Fibroblast of skin of right quadriceps (primary cell): ENCODE results near the gene KRT20.
"Not testable (repeated sequence)": the region's sequence is repeated elsewhere in the genome, so short reads cannot be mapped to it uniquely, and the experiment has no call there.

Experiments
- DNase-seq: peaks from one replicate; pipeline ENCODE4 v3.0.0-alpha.2; 2013

The KRT20 gene

DNA sequence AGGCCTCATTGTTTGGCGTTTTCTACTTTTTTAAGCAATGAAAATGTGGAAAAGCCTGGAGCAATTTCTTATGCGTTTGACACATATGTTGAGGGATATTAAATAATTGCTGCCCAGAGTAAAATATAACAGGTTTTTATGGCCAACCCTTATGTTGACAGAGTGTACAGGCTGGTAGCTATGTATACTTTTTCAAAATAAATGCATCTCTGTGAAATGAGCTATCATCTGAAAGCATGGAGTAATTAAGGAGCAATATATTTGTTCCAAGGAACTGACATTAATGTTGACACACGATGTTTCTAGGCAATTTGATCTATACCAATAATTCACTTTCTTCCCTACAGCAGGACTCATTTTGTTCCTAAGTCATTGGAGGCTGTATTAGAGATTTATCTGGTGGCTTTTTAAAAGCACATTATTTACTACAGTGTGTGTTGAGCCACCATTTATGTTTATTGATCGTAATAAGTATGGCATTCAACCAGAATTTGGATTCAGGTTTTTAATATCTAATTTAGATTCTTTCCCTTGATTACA is 11.9 kb upstream of the KRT20 start:
- no peak for DNase-seq

DNA sequence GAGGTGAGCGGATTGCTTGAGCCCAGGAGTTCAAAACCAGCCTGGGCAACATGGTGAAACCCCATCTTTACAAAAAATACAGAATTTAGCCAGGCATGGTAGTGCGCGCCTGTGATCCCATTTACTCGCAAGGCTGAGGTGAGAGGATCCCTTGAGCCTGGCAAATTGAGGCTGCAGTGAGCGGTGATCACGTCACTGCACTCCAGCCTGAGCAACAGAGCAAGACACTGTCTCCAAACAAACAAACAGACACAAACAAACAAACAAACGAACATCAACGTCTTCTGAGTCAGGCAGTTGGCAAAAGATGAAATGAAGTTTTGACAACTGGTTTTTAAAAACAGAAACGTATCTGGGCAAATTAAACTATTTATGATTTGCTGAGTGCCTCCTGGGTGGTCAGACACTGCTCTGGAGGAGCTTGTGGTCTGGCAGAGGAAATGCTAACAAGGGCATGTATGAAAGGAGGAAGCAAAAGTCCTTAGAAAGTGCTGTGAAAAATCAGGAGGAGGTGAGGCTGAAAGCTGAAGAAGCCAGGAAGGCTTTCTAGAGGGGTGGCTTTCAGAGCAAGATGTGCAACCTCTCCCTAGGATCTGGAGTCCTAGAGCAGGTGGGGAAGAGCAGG is 10.2 kb upstream of the KRT20 start:
- peak; percentile 37 for DNase-seq

DNA sequence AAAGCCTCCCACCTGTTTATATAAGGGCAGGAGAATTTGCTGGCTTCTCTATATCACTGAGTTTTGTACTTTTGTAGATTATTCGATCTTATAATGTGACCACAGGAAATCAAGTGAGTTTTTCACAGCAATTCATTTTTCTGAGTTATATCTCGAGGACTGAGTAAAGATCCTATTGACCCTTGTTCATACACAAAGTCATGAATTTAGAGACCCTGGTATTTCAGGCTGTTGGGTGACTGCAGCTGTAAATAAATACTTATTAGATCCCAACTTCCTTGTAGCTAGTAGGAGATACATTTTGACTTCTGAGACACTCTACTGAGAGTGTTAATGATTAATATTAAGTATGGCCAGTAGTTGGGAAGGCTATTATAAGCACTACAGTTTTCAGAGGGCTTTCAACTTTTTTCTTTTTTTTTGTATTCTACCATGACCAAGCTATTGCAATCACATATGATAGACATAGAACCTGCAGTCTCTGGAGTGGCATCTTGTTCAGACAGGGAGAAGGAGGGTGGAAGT is 3.2 kb upstream of the KRT20 start:
- no peak for DNase-seq

DNA sequence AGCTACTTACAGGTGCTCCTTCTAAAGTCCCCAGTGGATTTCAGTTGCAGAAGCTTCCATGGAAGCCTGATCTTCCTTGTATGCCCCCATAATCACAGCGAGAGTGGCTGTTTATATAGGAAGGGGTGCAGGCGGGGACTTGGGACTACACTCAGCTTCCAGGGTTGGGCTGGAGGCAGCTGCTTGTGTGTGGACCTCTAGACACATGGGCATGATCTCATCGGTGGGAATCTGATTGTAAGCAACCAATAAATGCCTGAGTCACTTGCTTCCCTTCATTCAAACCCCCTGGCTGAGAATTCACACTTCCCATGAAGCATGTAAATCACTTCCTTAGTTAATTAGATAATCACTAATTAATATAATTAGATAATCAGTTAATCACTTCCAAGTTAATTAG is 1.0 kb upstream of the KRT20 start:
- peak; percentile 11 for DNase-seq

DNA sequence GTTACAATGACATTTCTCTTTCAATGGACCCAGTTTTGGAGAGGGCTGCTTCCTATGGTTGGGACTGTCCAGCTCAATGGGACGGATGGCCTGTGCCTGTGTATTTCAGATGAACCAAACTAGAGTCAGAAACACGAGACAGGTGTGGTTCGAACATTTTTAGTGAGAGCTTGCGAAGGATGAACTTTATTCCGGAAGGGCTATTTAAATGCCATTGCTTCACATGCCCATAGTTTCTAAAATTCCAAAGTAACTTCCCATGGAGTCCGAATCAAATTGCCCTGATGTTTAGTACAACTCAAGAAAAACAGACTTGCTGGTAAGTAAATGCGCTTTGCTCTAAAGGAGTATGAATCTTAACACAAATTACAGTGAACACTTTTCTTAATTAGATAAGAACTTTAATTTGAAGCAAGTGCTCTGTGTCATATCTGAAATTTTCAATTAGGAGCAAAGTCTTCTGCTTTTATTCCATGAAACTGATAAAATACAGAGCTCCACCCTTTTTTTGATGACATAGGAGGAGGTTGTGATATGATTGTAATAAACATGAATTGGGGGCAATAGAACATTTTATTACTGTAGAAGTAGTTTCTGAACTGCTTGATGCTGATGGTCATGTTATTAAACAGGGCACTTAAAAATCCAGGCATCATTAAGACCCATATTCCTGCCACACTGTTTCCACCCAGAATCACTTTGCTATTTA is 1.3 kb downstream of the KRT20 start:
- DNase-seq = no peak

DNA sequence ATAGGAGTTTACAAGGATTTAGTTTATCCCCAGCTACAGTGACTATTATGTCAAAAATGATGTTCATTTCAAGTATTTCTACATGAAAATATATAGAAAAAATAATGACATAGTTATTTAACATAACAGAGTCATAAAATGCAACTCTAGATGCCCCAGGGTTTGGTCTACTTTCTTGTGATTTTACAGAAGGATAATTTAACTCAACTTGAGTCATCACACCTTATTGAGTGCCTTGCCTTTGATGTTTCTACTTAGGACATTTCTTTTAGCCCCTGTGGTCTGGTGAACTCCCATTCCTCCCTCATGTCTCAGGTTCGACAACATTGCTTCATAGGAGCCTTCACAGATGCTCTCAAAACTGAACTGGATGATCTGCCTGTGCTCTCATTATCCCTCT is 2.0 kb downstream of the KRT20 start:
- DNase-seq = no peak

DNA sequence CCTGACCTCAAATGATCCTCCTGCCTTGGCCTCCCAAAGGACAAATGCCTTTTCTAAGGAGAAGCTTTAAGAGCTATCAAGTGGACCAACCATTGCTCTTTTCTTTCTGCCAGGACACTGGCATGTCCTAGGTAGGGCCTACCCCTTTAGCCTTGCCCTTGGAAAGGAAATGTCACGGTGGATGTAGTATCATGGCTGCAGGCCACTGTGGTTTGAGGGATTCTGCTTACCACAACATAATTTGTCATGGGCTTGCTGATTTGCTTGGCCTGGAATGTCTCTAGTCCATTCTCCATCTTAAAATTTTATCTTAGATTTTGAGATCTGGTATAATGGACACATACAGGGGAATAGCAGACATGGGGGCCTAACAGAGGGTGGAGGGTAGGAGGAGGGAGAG is 6.0 kb downstream of the KRT20 start:
- DNase-seq = no peak

DNA sequence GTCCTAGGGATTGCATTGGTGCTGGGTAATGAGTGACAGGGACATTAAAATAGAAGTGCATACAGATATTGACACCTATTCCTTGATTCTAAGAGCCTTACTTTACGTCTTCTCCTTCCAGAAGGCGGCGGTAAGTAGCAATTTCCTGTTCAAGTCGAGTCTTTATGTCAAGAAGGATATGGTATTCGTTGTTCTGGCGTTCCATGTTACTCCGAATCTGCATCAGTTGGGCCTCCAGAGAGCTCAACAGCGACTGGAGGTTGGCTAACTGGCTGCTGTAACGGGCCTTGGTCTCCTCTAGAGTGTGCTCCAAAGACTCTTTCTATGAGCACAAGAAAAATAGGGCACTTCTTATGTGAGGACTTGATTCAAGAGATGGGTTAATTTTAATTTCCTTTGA is 7.0 kb downstream of the KRT20 start:
- no peak for DNase-seq

DNA sequence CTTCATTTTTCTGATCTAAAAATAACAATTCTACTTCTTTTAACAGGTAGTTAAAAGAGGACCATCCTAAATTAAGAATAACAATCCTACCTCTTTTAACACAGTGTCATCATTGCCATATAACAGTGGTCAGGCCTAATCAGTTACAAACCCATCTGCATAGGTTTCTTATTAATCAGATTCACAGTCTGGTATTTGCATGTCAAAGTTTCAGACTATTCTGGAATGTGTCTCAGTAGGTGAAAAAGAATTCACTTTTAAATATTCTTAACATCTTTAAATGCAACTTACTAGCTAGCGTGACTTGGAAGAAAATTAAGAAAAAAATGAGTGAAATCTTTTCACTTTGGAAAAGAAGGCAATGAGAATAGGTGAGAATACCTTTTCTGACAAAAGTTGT is 11.2 kb downstream of the KRT20 start:
- DNase-seq = peak; percentile 7

DNA sequence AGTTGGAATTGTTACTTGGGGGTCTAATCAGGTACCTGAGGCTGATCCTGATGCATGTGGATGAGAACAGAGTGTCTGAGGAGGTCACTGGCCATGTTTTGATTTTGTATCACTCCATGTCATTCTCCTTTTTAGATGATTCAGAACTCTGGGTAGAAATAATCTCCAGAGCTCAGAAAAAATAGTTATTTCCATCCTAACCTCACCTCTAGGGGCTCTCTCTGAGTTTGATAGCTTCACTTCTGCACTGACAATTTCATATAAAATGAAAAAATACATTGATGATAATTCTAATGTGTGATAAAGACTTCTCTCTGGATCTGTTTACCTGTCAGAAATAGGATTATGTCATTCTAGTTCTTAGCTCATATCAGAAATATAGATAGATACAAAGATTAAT is 11.8 kb downstream of the KRT20 start:
- DNase-seq = no peak

DNA sequence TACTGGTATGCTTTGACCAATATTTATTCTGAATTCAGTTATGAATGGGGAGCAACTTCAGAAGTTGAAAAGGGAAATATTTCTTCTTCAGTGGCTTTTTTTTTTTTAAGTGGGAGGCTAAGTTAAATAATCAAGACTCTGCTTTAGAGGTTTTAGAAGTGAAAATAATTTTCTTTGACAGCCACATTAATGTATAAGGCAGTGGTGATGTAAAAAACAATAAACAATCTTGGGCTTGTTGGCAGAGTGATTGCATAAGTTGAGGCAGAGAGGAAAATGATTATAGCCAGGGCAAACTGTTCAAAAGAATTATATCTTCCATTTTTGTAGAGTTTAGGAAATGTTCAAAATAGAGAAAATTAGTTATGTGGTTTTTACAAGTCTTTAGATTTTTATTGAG is 12.6 kb downstream of the KRT20 start:
- DNase-seq = no peak

DNA sequence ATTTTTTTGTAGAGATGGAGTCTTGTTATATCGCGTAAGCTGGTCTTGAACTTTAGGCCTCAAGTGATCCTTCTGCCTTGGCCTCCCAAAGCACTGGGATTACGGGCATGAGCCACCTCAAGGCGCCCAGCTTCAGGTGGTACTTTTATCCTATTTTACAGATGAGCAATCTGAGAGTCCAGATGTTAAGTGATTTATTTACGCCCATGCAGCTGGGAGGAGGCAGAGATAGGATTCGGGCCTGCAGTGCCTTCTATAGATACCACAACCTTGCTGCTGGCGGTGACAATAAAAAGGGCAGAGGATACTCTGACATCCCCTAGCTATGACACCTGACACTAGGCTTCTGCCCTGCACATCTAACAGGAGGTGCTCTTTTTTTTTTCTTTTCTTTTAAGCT is 13.7 kb downstream of the KRT20 start:
- DNase-seq = no peak

DNA sequence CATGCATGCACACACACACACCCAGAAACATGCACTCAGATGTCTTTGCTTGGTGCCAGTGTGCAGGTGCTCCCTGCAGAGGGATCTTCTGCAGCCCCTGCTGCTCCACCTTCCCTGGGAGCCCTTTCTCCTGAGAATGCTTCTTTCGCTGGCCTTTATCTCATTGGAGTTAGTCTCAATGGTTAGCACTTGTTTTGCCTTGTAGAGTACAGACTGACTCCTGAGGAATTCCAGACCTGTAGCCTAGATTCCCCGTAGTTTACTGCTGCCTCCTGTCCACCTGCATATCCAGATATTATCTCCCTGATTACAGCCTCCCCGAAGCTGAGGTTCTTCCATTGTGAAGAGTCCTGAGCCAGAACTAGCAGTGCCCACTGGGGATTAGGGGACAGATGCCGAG is 14.9 kb downstream of the KRT20 start:
- DNase-seq = no peak

DNA sequence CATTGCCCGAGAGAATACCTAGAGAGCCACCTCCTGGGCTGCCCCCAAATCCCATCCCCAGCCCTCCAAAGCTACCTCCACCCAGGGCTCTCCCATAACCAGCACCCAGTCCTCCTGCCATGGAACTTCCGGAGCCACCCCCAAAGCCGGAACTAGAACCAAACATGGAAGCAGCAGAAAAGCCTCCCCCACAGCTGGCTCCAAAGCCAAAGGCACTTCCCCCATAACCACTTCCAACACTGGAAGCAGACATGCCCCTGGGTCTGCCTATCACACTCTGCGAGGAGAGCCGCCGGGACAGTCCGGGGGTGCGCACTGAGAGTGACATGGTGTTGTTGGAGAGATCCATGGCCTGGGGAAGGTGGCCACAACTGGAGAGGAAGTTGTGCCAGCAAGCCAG is 18.2 kb downstream of the KRT20 start, which contains the start of gene KRT12:
TSS of gene KRT12 (minus strand) at position 386 of the 400 bp plus-strand sequence. CDS start at position 349, 37 bp downstream.
- DNase-seq = no peak

DNA sequence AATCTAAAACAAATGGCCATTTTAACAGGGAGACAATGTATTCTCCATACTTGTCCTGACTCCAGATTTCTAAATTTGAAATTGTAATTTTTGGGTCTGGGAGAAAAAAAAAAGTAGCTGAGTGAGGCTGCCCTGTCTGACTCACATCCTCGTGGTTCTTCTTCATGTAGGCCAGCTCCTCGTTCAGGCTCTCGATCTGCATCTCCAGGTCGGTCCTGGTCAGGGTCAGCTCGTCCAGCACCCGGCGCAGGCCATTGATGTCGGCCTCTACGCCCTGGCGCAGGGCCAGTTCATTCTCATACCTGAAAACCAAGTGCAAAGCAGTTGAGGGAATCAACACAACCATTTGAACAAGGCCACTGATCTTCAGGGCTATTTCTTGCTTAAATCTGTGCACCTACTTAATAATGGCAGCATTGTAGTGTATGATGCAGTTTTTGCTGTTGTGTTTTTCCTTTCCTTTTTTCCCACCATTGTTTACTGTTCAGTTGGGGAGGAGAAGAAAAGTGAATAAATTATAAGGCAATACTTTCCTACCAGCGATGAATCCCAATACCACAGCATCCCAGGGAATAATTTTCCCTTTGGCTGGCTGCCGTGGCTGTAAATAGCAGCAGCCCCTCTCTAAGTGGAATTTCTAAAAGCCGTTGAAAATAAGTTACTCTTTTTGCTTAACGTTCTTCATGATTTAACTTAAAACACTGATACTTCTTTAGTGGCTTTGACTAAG is 20.2 kb downstream of the KRT20 start:
- no peak for DNase-seq

DNA sequence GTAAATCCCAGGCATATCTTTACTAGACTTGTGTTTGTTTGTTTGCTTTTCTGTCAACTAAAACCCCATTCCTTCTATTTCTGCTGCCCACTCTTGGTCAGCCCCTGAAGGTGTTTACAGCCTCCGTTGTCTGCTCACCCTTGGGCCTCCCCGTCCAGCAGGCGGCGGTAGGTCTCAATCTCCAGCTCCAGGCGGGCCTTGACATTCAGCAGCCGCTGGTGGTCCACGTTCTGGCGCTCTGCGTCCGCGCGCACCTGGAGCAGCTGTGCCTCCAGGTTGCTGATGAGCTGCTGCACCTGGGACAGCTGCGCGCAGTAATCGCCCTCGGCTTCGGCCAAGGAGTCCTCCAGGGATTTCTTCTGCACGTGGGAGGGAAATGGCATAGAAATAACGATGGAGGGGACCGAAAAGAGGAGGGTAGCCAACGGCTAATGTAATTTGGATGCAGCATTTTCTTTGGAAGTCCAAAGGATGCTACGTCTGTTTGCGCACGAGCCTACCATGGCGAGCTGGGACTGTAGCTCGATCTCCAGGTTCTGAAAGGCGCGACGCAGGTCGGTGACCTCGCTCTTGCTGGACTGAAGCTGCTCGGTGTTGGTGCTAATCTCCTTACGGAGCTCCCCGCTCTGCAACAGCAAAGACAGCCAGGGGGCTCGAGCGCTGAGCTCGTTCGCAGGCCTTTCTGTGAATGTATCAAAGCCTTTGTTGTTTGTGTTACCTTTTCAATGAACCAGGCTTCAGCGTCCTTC is 21.9 kb downstream of the KRT20 start:
- peak; percentile 11 for DNase-seq

DNA sequence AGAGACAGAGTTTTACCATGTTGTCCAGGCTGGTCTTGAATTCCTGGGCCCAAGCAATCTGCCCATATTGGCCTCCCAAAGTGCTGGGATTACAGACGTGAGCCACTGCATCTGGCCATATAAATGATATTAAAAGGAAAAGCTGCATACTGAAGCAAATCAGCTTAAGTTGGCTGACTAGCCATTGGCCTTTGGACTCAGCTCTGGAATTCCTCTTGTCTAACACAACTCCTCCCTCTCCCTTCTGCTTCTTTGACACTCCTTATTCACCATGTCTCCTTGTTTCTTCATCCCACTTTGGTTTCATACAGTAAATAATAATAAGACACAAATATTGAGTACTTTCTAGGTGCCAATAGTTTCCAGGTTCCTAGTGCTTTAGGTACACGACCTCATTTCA is 25.5 kb downstream of the KRT20 start:
- DNase-seq = no peak

DNA sequence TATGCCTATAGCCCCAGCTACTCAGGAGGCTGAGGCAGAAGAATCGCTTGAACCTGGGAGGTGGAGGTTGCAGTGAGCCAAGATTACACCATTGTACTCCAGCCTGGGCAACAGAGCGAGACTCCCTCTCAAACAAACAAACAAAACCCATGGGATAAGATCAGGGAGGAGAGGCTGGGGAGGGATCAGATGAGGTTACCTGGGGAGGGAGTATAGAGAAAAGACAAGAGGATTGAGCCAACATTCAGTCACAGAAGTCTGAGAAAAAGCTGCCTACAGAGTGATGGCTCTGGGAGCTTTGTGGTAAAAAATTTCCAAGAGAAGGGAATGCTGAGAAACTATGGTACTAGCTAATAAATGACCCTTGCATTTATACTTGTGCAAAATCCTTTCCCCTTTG is 26.4 kb downstream of the KRT20 start:
- DNase-seq = not testable (repeated sequence)

DNA sequence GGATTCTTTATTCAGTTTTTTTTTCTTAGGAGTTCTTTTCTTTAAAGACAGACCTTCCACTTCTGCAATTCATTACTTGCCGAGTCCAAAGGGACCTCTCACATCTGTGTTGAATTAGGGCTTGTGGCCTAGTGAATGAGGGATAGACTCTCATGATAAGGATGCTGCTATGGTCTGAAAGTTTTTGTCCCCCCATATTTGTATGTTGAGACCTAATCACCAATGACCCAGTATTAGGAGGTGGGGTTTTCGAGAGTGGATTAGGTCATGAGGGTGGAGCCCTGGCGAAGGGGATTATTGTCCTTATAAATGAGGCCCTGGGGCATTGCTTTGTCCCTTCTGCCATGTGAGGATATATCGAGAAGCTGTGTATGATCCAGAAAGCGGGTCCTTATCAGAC is 27.5 kb downstream of the KRT20 start:
- peak; percentile 77 for DNase-seq

DNA sequence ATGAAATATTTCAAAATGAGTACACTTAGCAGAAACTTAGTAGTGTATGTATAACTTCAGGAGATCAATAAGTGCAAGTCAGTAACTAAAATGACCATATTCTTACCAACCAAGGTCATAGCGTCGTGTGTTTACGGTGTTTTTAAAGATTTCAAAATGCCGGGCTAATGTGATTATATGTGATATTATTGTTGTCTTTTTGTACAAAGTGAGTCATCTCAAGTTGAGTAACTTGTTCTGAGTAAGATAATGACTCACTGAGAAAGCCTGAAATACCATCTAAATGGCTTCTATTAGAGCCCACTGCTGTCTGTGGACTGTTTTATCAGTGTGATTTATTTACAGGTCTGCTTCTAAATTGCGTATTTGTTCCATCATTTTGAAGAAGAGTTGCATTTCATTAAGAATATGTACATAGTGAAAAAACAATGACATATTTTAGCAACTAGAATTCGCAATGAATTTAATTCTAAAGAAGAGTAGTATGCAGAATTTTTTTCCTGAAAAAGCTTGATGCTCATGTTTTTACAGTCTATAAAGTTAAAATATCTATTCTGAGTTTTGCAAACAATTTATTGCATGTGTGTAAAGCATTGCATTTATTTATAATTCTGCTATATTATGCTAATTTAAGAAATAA is 30.7 kb downstream of the KRT20 start:
- DNase-seq = peak; percentile 90

DNA sequence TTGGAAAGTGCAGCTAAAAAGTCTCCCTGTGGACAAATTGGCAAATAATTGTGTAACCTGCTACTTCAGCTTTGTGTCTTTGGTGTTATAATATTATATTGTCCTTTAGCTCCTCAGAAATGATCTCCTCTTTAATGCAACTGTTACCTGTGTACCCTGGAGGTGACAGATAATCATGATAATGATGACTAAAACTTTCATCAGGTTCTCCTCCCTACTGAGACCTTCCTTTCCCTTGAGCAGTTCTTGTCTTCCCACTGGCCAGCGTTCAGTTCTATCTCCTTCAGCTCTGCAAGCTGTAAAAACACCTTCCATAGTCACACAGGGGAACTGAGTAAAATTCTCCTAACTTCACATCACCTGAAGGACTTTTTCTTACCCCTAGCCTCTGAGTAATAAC is 32.7 kb downstream of the KRT20 start:
- no peak for DNase-seq

DNA sequence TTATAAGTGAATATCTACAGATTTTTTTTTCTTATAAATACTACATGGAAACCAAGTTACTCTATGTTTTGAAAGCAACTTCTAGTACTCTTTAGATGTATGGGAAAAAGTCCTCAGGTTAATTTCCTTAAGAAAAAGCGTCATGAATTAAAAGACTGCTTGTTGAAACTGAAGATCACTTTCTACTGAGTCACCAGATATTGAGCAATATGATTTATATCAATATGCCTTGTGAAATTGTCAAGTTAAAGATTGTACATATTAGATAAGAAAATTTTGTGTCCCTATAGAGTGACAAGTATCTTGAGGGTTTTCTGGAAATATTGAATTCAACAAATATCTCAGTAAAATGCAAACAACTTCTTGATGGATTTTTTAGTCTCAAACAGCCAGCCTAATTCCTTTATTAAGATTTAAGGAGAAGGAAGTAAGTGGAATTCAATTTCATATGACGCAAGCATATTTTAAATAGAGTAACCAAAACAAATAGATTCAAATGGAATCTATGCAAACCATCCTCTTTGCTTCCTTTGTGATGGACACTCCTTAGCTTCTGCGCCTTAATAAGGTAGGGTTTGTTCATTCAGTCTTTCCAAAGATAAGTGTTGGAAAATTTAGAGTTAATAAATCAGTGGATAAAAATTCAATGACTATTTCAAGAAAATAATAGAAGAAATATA is 34.6 kb downstream of the KRT20 start:
- DNase-seq = peak; percentile 19
